A673 (cell line): ENCODE results near the gene SLC35E3.

Source experiments
- EZH2 ChIP-seq: fragments of 200-600 bp; sonication (generic); IDR thresholded peaks from 2 replicates; pipeline ENCODE4 v1.6.1; 2017; ENCODE audit warnings: borderline replicate concordance, low read depth, mild to moderate bottlenecking, mixed read lengths, antibody characterized with exemption, low read length; ENCODE audit not compliant: poor library complexity, severe bottlenecking
- TF ChIP-seq, protein P1 (sequence below): fragments of 300-800, 200-600 bp; sonication (generic); conservative IDR thresholded peaks from 2 replicates; pipeline ENCODE4 v1.5.1; 2017; ENCODE audit warnings: low read depth, mild to moderate bottlenecking, antibody characterized with exemption, low read length, moderate library complexity, mixed read lengths

DNA sequence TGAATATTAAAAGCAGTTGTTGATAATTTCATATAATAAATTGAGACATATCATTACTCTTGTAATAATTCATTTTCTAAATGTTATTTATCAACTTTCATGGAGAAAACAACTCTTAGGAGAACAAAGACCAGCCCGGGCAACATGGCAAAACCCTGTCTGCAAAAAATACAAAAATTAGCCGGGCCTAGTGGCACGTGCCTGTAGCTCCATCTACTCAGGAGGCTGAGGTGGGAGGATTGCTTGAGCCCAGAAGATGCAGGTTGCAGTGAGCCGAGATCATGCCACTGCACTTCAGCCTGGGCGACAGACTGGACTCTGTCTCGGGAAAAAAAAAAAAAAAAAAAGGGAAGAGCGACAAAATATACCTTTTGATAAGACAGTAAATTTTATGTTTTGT is 21.2 kb downstream of the SLC35E3 start:
- no peak for TF ChIP-seq EZH2
- TF ChIP-seq, protein P1, sequence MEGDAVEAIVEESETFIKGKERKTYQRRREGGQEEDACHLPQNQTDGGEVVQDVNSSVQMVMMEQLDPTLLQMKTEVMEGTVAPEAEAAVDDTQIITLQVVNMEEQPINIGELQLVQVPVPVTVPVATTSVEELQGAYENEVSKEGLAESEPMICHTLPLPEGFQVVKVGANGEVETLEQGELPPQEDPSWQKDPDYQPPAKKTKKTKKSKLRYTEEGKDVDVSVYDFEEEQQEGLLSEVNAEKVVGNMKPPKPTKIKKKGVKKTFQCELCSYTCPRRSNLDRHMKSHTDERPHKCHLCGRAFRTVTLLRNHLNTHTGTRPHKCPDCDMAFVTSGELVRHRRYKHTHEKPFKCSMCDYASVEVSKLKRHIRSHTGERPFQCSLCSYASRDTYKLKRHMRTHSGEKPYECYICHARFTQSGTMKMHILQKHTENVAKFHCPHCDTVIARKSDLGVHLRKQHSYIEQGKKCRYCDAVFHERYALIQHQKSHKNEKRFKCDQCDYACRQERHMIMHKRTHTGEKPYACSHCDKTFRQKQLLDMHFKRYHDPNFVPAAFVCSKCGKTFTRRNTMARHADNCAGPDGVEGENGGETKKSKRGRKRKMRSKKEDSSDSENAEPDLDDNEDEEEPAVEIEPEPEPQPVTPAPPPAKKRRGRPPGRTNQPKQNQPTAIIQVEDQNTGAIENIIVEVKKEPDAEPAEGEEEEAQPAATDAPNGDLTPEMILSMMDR = no peak
